Suprapubic skin (tissue), 4 donors: ENCODE data around the gene CAMTA2. TPM values are rescaled to one million over a fixed set of nuclear protein-coding genes. Genes with fewer than 3 reads are reported as not detected.

ENCODE experiments used
- DNase-seq, 2 donors: peaks; one replicate each; pipeline ENCODE4 v3.0.0-alpha.2; 2019; ENCODE audit warnings: low spot score in 2 of 2
- H3K27ac ChIP-seq: fragments of 200-600 bp; sonication (generic); one replicate; pipeline ENCODE4 v1.5.1; 2019
- H3K27me3 ChIP-seq: fragments of 200-600 bp; sonication (generic); one replicate; pipeline ENCODE4 v1.5.1; 2019
- H3K36me3 ChIP-seq: fragments of 200-600 bp; sonication (generic); one replicate; pipeline ENCODE4 v1.5.1; 2019
- H3K4me1 ChIP-seq: fragments of 200-600 bp; sonication (generic); one replicate; pipeline ENCODE4 v1.5.1; 2019
- H3K4me3 ChIP-seq: fragments of 200-600 bp; sonication (generic); one replicate; pipeline ENCODE4 v1.5.1; 2019; ENCODE audit warnings: mild to moderate bottlenecking
- H3K9me3 ChIP-seq: fragments of 200-600 bp; sonication (generic); one replicate; pipeline ENCODE4 v1.5.1; 2019
- CTCF ChIP-seq, 2 donors: fragments of 200-600 bp in 1 of 2; fragments of 450-650 bp in 1 of 2; sonication (generic) in 1 of 2; IDR thresholded peaks; one replicate each; pipeline ENCODE4 v1.5.1; 2016 to 2019; ENCODE audit warnings: antibody characterized with exemption in 2 of 2, mild to moderate bottlenecking in 1 of 2, moderate library complexity in 1 of 2
- EP300 ChIP-seq: sonication (generic); formaldehyde crosslinking; IDR thresholded peaks from one replicate; pipeline ENCODE4 v1.6.1; 2017; ENCODE audit warnings: antibody characterized with exemption
- POLR2A ChIP-seq, 2 donors: fragments of 450-650 bp; IDR thresholded peaks; one replicate each; pipeline ENCODE4 v1.6.1; 2017; ENCODE audit warnings: antibody characterized with exemption in 2 of 2, mild to moderate bottlenecking in 2 of 2, moderate library complexity in 2 of 2
- POLR2AphosphoS5 ChIP-seq, 3 donors: sonication (generic); formaldehyde crosslinking; IDR thresholded peaks; one replicate each; pipeline ENCODE4 v1.6.1; 2017; ENCODE audit warnings: antibody characterized with exemption in 3 of 3
- WGBS: methylation state at CpG from one replicate; pipeline ENCODE4 v1.1.5; 2018; 5-methylcytosine and 5-hydroxymethylcytosine counted together
- total RNA-seq, 4 donors: library from RNA; depleted of rRNA; stranded (reverse); fragments of >200 nt; gene quantifications; one replicate each; pipeline ENCODE4 v1.1.0, GENCODE V29; 2016

Gene CAMTA2
- total RNA-seq, 4 donors from 2014 or later = 27.4 to 60.8 (median 34.6) TPM

GRCh38 chr17:4921320-4921719, 66.2 kb downstream of the CAMTA2 start:
- no peak for DNase-seq
- Histone ChIP-seq H3K4me1 (no peaks in the 10 kb centered on the region), H3K27ac (no peak overlapping the region), H3K36me3 (no peaks in the 10 kb centered on the region), H3K27me3 (no peaks in the 10 kb centered on the region), H3K9me3 (no peaks in the 10 kb centered on the region), H3K4me3 (no peak overlapping the region)
- 95% methylated on average over 4 of the region's 4 CpGs for WGBS
- TF ChIP-seq POLR2AphosphoS5 (IDR thresholded peaks at IDR 0.05) (no peak), EP300 (no peak), POLR2A (IDR thresholded peaks at IDR 0.05) (no peak), CTCF (IDR thresholded peaks at IDR 0.05) (no peak)

GRCh38 chr17:4920351-4921048, 67.0 kb downstream of the CAMTA2 start:
- TF ChIP-seq EP300 (no peak), POLR2A (IDR thresholded peaks at IDR 0.05) (no peak), POLR2AphosphoS5 (IDR thresholded peaks at IDR 0.05) (no peak), CTCF (IDR thresholded peaks at IDR 0.05) (no peak)
- Histone ChIP-seq H3K27me3 (no peaks in the 10 kb centered on the region), H3K36me3 (no peaks in the 10 kb centered on the region), H3K4me3 (no peak overlapping the region), H3K27ac (no peak overlapping the region), H3K9me3 (no peaks in the 10 kb centered on the region), H3K4me1 (no peaks in the 10 kb centered on the region)
- 78% methylated on average over 10 of the region's 10 CpGs for WGBS
- no peak for DNase-seq

- TF ChIP-seq POLR2A (IDR thresholded peaks at IDR 0.05) (no peak), CTCF (IDR thresholded peaks at IDR 0.05) (no peak), POLR2AphosphoS5 (IDR thresholded peaks at IDR 0.05) (no peak), EP300 (no peak)
- H3K27me3 ChIP-seq = no peaks in the 10 kb centered on the region
- H3K9me3 ChIP-seq = no peaks in the 10 kb centered on the region
- WGBS = 54% methylated on average over 8 of the region's 8 CpGs
- no peaks in the 10 kb centered on the region for H3K4me1 ChIP-seq
- H3K4me3 ChIP-seq = no peak overlapping the region
- DNase-seq = no peak
- no peak overlapping the region for H3K27ac ChIP-seq
- H3K36me3 ChIP-seq = no peaks in the 10 kb centered on the region
Measured at GRCh38 chr17:4919511-4920047, 67.9 kb downstream of the CAMTA2 start.

Other genes starting within 250 kb of the CAMTA2 start
- gene ZMYND15, start 247.8 kb downstream of the CAMTA2 start, total RNA-seq = 1 to 10 TPM in 2 of 4 donors, under 1 TPM in 2; 0.40 to 2.8 (median 1.3) TPM
- gene CXCL16, start 247.7 kb downstream of the CAMTA2 start, total RNA-seq = 10 to 100 TPM; 12.5 to 33.9 (median 18.8) TPM
- gene TM4SF5, start 215.8 kb downstream of the CAMTA2 start, total RNA-seq = not detected
- gene VMO1, start 201.3 kb downstream of the CAMTA2 start, total RNA-seq = 1 to 10 TPM in 2 of 4 donors, not detected in 2; 1.4 to 1.5 TPM
- gene GLTPD2, start 198.7 kb downstream of the CAMTA2 start, total RNA-seq = under 1 TPM in 1 of 4 donors, not detected in 3; 0.80 TPM
- gene PSMB6, start 191.5 kb downstream of the CAMTA2 start, total RNA-seq = 100 to 1,000 TPM in 3 of 4 donors, 10 to 100 TPM in 1; 68.6 to 250 (median 189) TPM
- gene PLD2, start 180.5 kb downstream of the CAMTA2 start, total RNA-seq = 100 to 1,000 TPM in 1 of 4 donors, 10 to 100 TPM in 3; 53.5 to 134 (median 57.6) TPM
- gene MINK1, start 154.3 kb downstream of the CAMTA2 start, total RNA-seq = 100 to 1,000 TPM; 141 to 352 (median 169) TPM
- 1 to 10 TPM; 3.7 to 9.8 (median 7.5) TPM for gene C17orf107, start 88.1 kb downstream of the CAMTA2 start, total RNA-seq
- gene CHRNE, start 84.6 kb downstream of the CAMTA2 start, total RNA-seq = 1 to 10 TPM; 1.7 to 6.0 (median 2.4) TPM
- not detected for gene GP1BA, start 55.4 kb downstream of the CAMTA2 start, total RNA-seq
- 10 to 100 TPM; 35.7 to 74.3 (median 41.6) TPM for gene SLC25A11, start 47.6 kb downstream of the CAMTA2 start, total RNA-seq
- 100 to 1,000 TPM in 2 of 4 donors, 10 to 100 TPM in 2; 74.1 to 118 (median 99.4) TPM for gene RNF167, start 47.4 kb downstream of the CAMTA2 start, total RNA-seq
- gene PFN1, start 39.1 kb downstream of the CAMTA2 start, total RNA-seq = 100 to 1,000 TPM; 392 to 756 (median 686) TPM
- 1 to 10 TPM; 2.0 to 4.2 (median 3.2) TPM for gene ENO3, start 36.6 kb downstream of the CAMTA2 start, total RNA-seq
- gene SPAG7, start 19.9 kb downstream of the CAMTA2 start, total RNA-seq = 10 to 100 TPM; 30.5 to 52.7 (median 47.1) TPM
- gene INCA1, start 9.8 kb upstream of the CAMTA2 start, total RNA-seq = 1 to 10 TPM in 2 of 4 donors, under 1 TPM in 2; 0.73 to 1.4 (median 1.2) TPM
- 100 to 1,000 TPM in 2 of 4 donors, 10 to 100 TPM in 2; 52.7 to 104 (median 97.8) TPM for gene KIF1C, start 10.3 kb upstream of the CAMTA2 start, total RNA-seq
- 10 to 100 TPM in 1 of 4 donors, 1 to 10 TPM in 3; 2.2 to 25.0 (median 5.9) TPM for gene SLC52A1, start 47.8 kb upstream of the CAMTA2 start, total RNA-seq
- 1 to 10 TPM; 2.7 to 6.2 (median 4.4) TPM for gene ZFP3, start 90.8 kb upstream of the CAMTA2 start, total RNA-seq
- gene ZNF232, start 124.2 kb upstream of the CAMTA2 start, total RNA-seq = 1 to 10 TPM; 3.7 to 6.7 (median 5.0) TPM
- 1 to 10 TPM in 1 of 4 donors, under 1 TPM in 2, not detected in 1; 0.16 to 1.4 (median 0.89) TPM for gene USP6, start 128.4 kb upstream of the CAMTA2 start, total RNA-seq
- 10 to 100 TPM in 1 of 4 donors, 1 to 10 TPM in 3; 2.5 to 10.1 (median 4.5) TPM for gene ZNF594, start 204.2 kb upstream of the CAMTA2 start, total RNA-seq
- not detected for gene SCIMP, start 247.2 kb upstream of the CAMTA2 start, total RNA-seq